ENCODE data around the gene GKN1. TPM values are rescaled to one million over a fixed set of nuclear protein-coding genes. Genes with fewer than 3 reads are reported as not detected.

The GKN1 gene
- total RNA-seq, 1 donor from 2014 or later, result not detected

- TF ChIP-seq, protein P1, sequence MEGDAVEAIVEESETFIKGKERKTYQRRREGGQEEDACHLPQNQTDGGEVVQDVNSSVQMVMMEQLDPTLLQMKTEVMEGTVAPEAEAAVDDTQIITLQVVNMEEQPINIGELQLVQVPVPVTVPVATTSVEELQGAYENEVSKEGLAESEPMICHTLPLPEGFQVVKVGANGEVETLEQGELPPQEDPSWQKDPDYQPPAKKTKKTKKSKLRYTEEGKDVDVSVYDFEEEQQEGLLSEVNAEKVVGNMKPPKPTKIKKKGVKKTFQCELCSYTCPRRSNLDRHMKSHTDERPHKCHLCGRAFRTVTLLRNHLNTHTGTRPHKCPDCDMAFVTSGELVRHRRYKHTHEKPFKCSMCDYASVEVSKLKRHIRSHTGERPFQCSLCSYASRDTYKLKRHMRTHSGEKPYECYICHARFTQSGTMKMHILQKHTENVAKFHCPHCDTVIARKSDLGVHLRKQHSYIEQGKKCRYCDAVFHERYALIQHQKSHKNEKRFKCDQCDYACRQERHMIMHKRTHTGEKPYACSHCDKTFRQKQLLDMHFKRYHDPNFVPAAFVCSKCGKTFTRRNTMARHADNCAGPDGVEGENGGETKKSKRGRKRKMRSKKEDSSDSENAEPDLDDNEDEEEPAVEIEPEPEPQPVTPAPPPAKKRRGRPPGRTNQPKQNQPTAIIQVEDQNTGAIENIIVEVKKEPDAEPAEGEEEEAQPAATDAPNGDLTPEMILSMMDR (conservative IDR thresholded peaks at IDR 0.05), result no peak
- no peaks in the 10 kb centered on the region for H3K36me3 Mint-ChIP-seq (ENCODE audit: low read depth)
- no peak for DNase-seq (ENCODE audit: low read depth, low spot score)
- H3K27me3 Mint-ChIP-seq (ENCODE audit: low read depth), result peaks cover 44% of the 10 kb centered on the region
- no peak overlapping the region for H3K4me3 Mint-ChIP-seq
- H3K9me3 Mint-ChIP-seq, result peaks cover 3% of the 10 kb centered on the region
- H3K27ac Mint-ChIP-seq (ENCODE audit: unreplicated experiment), result no peak overlapping the region
- no peaks in the 10 kb centered on the region for H3K4me1 Mint-ChIP-seq
Measured at GRCh38 chr2:68937346-68938055, 36.9 kb upstream of the GKN1 start.

- Mint-ChIP-seq H3K27ac (ENCODE audit: unreplicated experiment) (no peak overlapping the region), H3K9me3 (peaks cover 3% of the 10 kb centered on the region), H3K36me3 (ENCODE audit: low read depth) (no peaks in the 10 kb centered on the region)
Measured at GRCh38 chr2:68938938-68939337, 35.5 kb upstream of the GKN1 start.

GRCh38 chr2:68939962-68940361, 34.5 kb upstream of the GKN1 start:
- Mint-ChIP-seq H3K27me3 (ENCODE audit: low read depth) (peaks cover 45% of the 10 kb centered on the region), H3K36me3 (ENCODE audit: low read depth) (no peaks in the 10 kb centered on the region), H3K4me1 (peaks cover 10% of the 10 kb centered on the region), H3K9me3 (peaks cover 3% of the 10 kb centered on the region), H3K4me3 (no peak overlapping the region), H3K27ac (ENCODE audit: unreplicated experiment) (no peak overlapping the region)
- TF ChIP-seq, protein P1 (conservative IDR thresholded peaks at IDR 0.05), result no peak
- no peak for DNase-seq (ENCODE audit: low read depth, low spot score)

More at GRCh38 chr2:68938938-68939337, 35.5 kb upstream of the GKN1 start:
- DNase-seq (ENCODE audit: low read depth, low spot score), result no peak
- Mint-ChIP-seq H3K4me1 (peaks cover 5% of the 10 kb centered on the region), H3K4me3 (no peak overlapping the region), H3K27me3 (ENCODE audit: low read depth) (peaks cover 45% of the 10 kb centered on the region)
- TF ChIP-seq, protein P1 (conservative IDR thresholded peaks at IDR 0.05), result no peak

GRCh38 chr2:68940369-68940768, 34.1 kb upstream of the GKN1 start:
- Mint-ChIP-seq H3K27ac (ENCODE audit: unreplicated experiment) (no peak overlapping the region), H3K4me3 (no peak overlapping the region), H3K4me1 (peaks cover 10% of the 10 kb centered on the region), H3K27me3 (ENCODE audit: low read depth) (peaks cover 45% of the 10 kb centered on the region), H3K9me3 (peaks cover 3% of the 10 kb centered on the region), H3K36me3 (ENCODE audit: low read depth) (no peaks in the 10 kb centered on the region)
- no peak for DNase-seq (ENCODE audit: low read depth, low spot score)
- TF ChIP-seq, protein P1 (conservative IDR thresholded peaks at IDR 0.05), result no peak

GRCh38 chr2:68942827-68943226, 31.6 kb upstream of the GKN1 start:
- H3K27ac Mint-ChIP-seq (ENCODE audit: unreplicated experiment), result no peak overlapping the region
- TF ChIP-seq, protein P1 (conservative IDR thresholded peaks at IDR 0.05), result no peak
- peaks cover 40% of the 10 kb centered on the region for H3K27me3 Mint-ChIP-seq (ENCODE audit: low read depth)
- no peak overlapping the region for H3K4me3 Mint-ChIP-seq
- peaks cover 10% of the 10 kb centered on the region for H3K4me1 Mint-ChIP-seq
- H3K9me3 Mint-ChIP-seq, result peaks cover 3% of the 10 kb centered on the region
- DNase-seq (ENCODE audit: low read depth, low spot score), result no peak
- H3K36me3 Mint-ChIP-seq (ENCODE audit: low read depth), result no peaks in the 10 kb centered on the region

Data from neural crest cell (in vitro differentiated cells).